Endothelial cell of umbilical vein (primary cell): Measurements from ENCODE around the gene HECTD1.

Experiments
- JUN ChIP-seq: IDR thresholded peaks from 2 replicates; pipeline ENCODE4 v1.6.1; 2011; ENCODE audit warnings: borderline replicate concordance, low read depth; ENCODE audit not compliant: insufficient read length, insufficient read depth
- TF ChIP-seq, protein P1 (sequence below), 2 donors: IDR thresholded peaks; 1 replicate in 1 of 2; 2 replicates in 1 of 2; pipeline ENCODE4 v1.5.1; 2011; ENCODE audit warnings: low read length in 2 of 2, mild to moderate bottlenecking in 2 of 2, moderate library complexity in 2 of 2, control low read depth in 1 of 2, inconsistent platforms in 1 of 2, low read depth in 1 of 2; ENCODE audit not compliant: insufficient read depth in 1 of 2; ENCODE audit errors: extremely low read depth in 1 of 2

DNA sequence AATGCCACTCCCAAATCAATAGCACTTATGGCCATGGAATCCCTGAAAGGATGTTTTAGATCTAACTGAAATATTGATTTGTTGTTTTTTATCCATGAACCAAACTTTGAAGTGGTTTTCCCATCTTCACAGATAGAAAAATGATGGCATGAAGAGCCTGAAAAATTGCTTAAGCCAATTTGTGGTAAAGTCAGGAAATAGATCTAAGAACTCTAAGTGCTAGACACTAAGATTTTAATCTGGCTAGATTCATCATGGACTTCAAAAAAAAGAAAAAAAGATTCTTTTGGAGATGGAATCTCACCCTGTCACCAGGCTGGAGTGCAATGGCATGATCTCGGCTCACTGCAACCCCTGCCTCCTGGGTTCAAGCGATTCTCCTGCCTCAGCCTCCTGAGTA lies 136.4 kb downstream of the HECTD1 start:
- TF ChIP-seq, protein P1, sequence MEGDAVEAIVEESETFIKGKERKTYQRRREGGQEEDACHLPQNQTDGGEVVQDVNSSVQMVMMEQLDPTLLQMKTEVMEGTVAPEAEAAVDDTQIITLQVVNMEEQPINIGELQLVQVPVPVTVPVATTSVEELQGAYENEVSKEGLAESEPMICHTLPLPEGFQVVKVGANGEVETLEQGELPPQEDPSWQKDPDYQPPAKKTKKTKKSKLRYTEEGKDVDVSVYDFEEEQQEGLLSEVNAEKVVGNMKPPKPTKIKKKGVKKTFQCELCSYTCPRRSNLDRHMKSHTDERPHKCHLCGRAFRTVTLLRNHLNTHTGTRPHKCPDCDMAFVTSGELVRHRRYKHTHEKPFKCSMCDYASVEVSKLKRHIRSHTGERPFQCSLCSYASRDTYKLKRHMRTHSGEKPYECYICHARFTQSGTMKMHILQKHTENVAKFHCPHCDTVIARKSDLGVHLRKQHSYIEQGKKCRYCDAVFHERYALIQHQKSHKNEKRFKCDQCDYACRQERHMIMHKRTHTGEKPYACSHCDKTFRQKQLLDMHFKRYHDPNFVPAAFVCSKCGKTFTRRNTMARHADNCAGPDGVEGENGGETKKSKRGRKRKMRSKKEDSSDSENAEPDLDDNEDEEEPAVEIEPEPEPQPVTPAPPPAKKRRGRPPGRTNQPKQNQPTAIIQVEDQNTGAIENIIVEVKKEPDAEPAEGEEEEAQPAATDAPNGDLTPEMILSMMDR (IDR thresholded peaks at IDR 0.05; ENCODE audit: extremely low read depth in 1 of 2, insufficient read depth in 1 of 2, low read depth in 1 of 2, low read length in 2 of 2): no peak
- no peak for TF ChIP-seq JUN
